GM12878 (cell line): ENCODE data around the gene SLC26A11. TPM values are rescaled to one million over a fixed set of nuclear protein-coding genes. Genes with fewer than 3 reads are reported as not detected.

ENCODE experiments used
- ATAC-seq: fragments of 200-7000 bp; cut with Tn5 transposase; 3 replicates; pipeline ENCODE4 v1.9.1; 2020; ENCODE audit warnings: mild to moderate bottlenecking, moderate library complexity
- BruUV-seq: library from RNA; stranded (reverse); fragments of 400-500 nt; replicated peaks from 2 replicates; lab custom pipeline; 2021; lab: Mats Ljungman, UMichigan
- CTCF ChIA-PET: fragments of 300-600 bp; sonication (Branson Sonifier 250); formaldehyde crosslinking; extraction: SDS; loops from one replicate; lab custom pipeline; 2021; ENCODE audit warnings: inconsistent platforms; lab: Yijun Ruan, JAX
- POLR2A ChIA-PET: fragments of 350-600 bp; formaldehyde crosslinking; extraction: SDS; loops from one replicate; lab custom pipeline; 2021; ENCODE audit warnings: inconsistent platforms; lab: Charles Lee
- RAD21 ChIA-PET: fragments of 300-600 bp; sonication (Branson Sonifier 250); formaldehyde crosslinking; loops from one replicate; lab custom pipeline; 2023; ENCODE audit warnings: antibody characterized with exemption; ENCODE audit not compliant: unreplicated experiment; lab: Charles Lee
- SMC1A ChIA-PET: fragments of 300-600 bp; sonication (Branson Sonifier 250); formaldehyde crosslinking; loops from one replicate; lab custom pipeline; 2023; ENCODE audit not compliant: unreplicated experiment, uncharacterized antibody; lab: Charles Lee
- DNase-seq: peaks from one replicate; pipeline ENCODE4 v3.0.0-alpha.2; 2011; ENCODE audit warnings: low read depth, low spot score
- FAIRE-seq: peaks from 3 replicates; lab custom pipeline; 2011; peaks lifted over from hg19 to GRCh38; lab: Jason Lieb, UNC
- H2AFZ ChIP-seq: 2 replicates; pipeline ENCODE4 v1.6.0; 2011; ENCODE audit warnings: low read depth, low read length, control low read depth; ENCODE audit not compliant: control insufficient read depth
- H3K27ac ChIP-seq: 2 replicates; pipeline ENCODE4 v1.5.1; 2011; ENCODE audit warnings: control low read depth; ENCODE audit not compliant: control insufficient read depth, insufficient read depth
- H3K27me3 ChIP-seq, 2 experiments: replicated peaks in 1 of 2; 2 replicates each; pipeline versions ENCODE4 v1.6.0 to v1.6.1; 2011; ENCODE audit warnings: low read length in 1 of 2; ENCODE audit not compliant: control insufficient read depth in 2 of 2, insufficient read depth in 2 of 2
- H3K36me3 ChIP-seq, 2 experiments: 2 replicates each; pipeline ENCODE4 v1.5.1; 2011; ENCODE audit warnings: low read length in 1 of 2; ENCODE audit not compliant: control insufficient read depth in 2 of 2, insufficient read depth in 2 of 2
- H3K4me1 ChIP-seq: 2 replicates; pipeline ENCODE4 v1.6.1; 2011; ENCODE audit warnings: mild to moderate bottlenecking, low read length, moderate library complexity, mixed read lengths; ENCODE audit not compliant: control insufficient read depth, insufficient read depth
- H3K4me2 ChIP-seq: 2 replicates; pipeline ENCODE4 v1.6.0; 2011; ENCODE audit warnings: control low read depth; ENCODE audit not compliant: control insufficient read depth, insufficient read depth
- H3K4me3 ChIP-seq: fragments of 200-600 bp; sonication (generic); 2 replicates; pipeline ENCODE4 v1.5.1; 2016
- H3K79me2 ChIP-seq: 2 replicates; pipeline ENCODE4 v1.6.0; 2011; ENCODE audit warnings: low read length; ENCODE audit not compliant: control insufficient read depth, insufficient read depth
- H3K9ac ChIP-seq: 2 replicates; pipeline ENCODE4 v1.8.0; 2011; ENCODE audit warnings: low read length, control low read depth, mixed read lengths; ENCODE audit not compliant: control insufficient read depth, insufficient read depth
- H3K9me3 ChIP-seq: replicated peaks from 3 replicates; pipeline ENCODE4 v1.5.1; 2011; ENCODE audit warnings: mild to moderate bottlenecking, low read length; ENCODE audit not compliant: control insufficient read depth, insufficient read depth
- H4K20me1 ChIP-seq: 2 replicates; pipeline ENCODE4 v1.6.0; 2011; ENCODE audit not compliant: control insufficient read depth, insufficient read depth
- ASH2L ChIP-seq: fragments of 300-600, 200-600 bp; sonication (generic); IDR thresholded peaks from 2 replicates; pipeline ENCODE4 v1.6.1; 2017; ENCODE audit warnings: low read depth, mild to moderate bottlenecking, borderline replicate concordance
- CEBPB ChIP-seq, 2 experiments: fragments of 150-350 bp in 1 of 2; IDR thresholded peaks; 2 replicates each; pipeline ENCODE4 v1.6.1; 2012 to 2014; ENCODE audit warnings: low read depth in 2 of 2, low read length in 2 of 2, borderline replicate concordance in 1 of 2, inconsistent platforms in 1 of 2
- IKZF1 ChIP-seq: fragments of 450-650 bp; conservative IDR thresholded peaks from 2 replicates; pipeline ENCODE4 v1.6.1; 2017; ENCODE audit warnings: antibody characterized with exemption, mild to moderate bottlenecking
- NR2F1 ChIP-seq: fragments of 450-650 bp; conservative IDR thresholded peaks from 2 replicates; pipeline ENCODE4 v1.6.1; 2017; ENCODE audit warnings: mild to moderate bottlenecking
- RAD51 ChIP-seq: fragments of 450-650 bp; IDR thresholded peaks from 2 replicates; pipeline ENCODE4 v1.6.1; 2016; ENCODE audit warnings: moderate library complexity, mild to moderate bottlenecking, inconsistent platforms
- RELA ChIP-seq: fragments of 450-650 bp; IDR thresholded peaks from 2 replicates; pipeline ENCODE4 v1.8.0; 2014; ENCODE audit warnings: borderline replicate concordance; ENCODE audit not compliant: partially characterized antibody
- SMAD1 ChIP-seq: fragments of 450-650 bp; IDR thresholded peaks from 2 replicates; pipeline ENCODE4 v1.6.1; 2018; ENCODE audit warnings: mild to moderate bottlenecking, low read depth; ENCODE audit not compliant: partially characterized antibody
- WRNIP1 ChIP-seq: IDR thresholded peaks from 2 replicates; pipeline ENCODE4 v1.6.1; 2011; ENCODE audit warnings: low read depth, low read length, improper control_type of control experiment, borderline replicate concordance
- ZNF274 ChIP-seq: IDR thresholded peaks from one replicate; pipeline ENCODE4 v1.8.0; 2011; ENCODE audit not compliant: insufficient read length, insufficient read depth
- WGBS: methylation state at CpG from one replicate; pipeline ENCODE4 v1.1.6; 2016; ENCODE audit warnings: low lambda C conversion rate; ENCODE audit not compliant: insufficient replicate concordance, insufficient coverage; ENCODE audit errors: missing lambda C conversion rate; 5-methylcytosine and 5-hydroxymethylcytosine counted together
- in situ Hi-C: fragments of 300-500 bp; cut with MboI; formaldehyde crosslinking; loops from 9 replicates; pipeline ENCODE4 v1.14.3; 2018; ENCODE audit warnings: mixed read lengths
- intact Hi-C: fragments of 100-400 bp; cut with micrococcal nuclease; formaldehyde crosslinking; loops from one replicate; pipeline ENCODE4 v1.14.2; 2022; ENCODE audit not compliant: unreplicated experiment
- polyA plus RNA-seq, 11 experiments: library from polyadenylated mRNA; depleted of rRNA in 4 of 11; unstranded in 6 of 11; stranded (reverse) in 5 of 11; fragments of >200 nt; fragmentation: Nextera tagmentation in 4 of 11; fragmentation: Illumina TruSeq in 1 of 11; extraction: Ambion mirVana in 4 of 11; extraction: Trizol in 1 of 11; gene quantifications; 1 replicate in 1 of 11; 2 replicates in 10 of 11; pipeline versions ENCODE4 v1.2.1 to v1.2.3, GENCODE V29; 2011 to 2016; ENCODE audit warnings: inconsistent platforms in 2 of 11, missing spikeins in 2 of 11, low read depth in 1 of 11
- total RNA-seq, 4 experiments: library from RNA; depleted of rRNA in 3 of 4; stranded (reverse); fragments of >200 nt in 3 of 4; fragmentation: Illumina TruSeq in 1 of 4; extraction: Trizol in 1 of 4; gene quantifications; 2 replicates each; pipeline versions ENCODE4 v1.2.1 to v1.2.3, GENCODE V29; 2013 to 2021
- TF ChIP-seq, protein P1 (sequence below): fragments of 450-650 bp; IDR thresholded peaks from 2 replicates; pipeline ENCODE4 v1.6.1; 2016; ENCODE audit warnings: mild to moderate bottlenecking, moderate library complexity, borderline replicate concordance
- TF ChIP-seq, protein P2 (sequence below): fragments of 450-650 bp; IDR thresholded peaks from 2 replicates; pipeline ENCODE4 v1.6.1; 2017; ENCODE audit warnings: mild to moderate bottlenecking, low read depth, inconsistent platforms; ENCODE audit not compliant: poor library complexity, severe bottlenecking
- TF ChIP-seq, protein P3 (sequence below): fragments of 450-650 bp; IDR thresholded peaks from 2 replicates; pipeline ENCODE4 v1.6.1; 2016; ENCODE audit warnings: mild to moderate bottlenecking
- TF ChIP-seq, protein P4 (sequence below): IDR thresholded peaks from 2 replicates; pipeline ENCODE4 v1.6.1; 2012; ENCODE audit warnings: low read depth, low read length, improper control_type of control experiment

Gene SLC26A11
- total and polyA plus RNA-seq, 10 of the 15 experiments (the other 5 are each of a cell fraction or from before 2014, with no cell fraction given), result 0.05 to 4.1 (median 1.2) TPM; not detected in 1

DNA sequence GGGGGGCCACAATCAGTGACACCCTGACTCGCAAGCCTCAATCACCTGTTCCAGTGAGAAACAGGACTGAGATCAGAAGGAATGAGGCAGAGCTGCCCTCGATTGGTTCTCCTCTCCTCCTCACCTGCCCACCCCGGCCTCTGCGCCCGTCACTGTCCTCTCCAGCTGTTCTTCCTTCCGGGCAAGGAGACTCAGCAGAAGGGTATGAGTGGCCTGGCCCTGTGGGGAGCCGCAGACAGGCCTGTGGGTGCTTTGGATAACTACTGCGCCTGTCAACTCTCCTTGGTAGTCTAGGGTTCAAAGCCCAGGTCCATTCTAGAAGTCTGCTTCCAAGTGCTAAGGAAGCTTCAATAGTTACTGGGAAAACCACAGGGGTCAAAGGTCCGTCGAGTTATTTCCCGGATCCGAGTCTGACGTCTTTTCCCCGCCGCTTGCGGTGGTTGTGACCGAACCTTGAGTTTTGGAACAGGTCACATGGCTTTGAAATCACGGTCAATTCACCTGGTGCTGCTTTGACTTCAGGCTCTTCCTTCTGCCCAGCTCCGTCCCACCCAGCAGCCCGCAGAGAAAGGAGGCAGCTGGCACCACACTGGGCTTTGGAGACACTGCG is 42.1 kb upstream of the SLC26A11 start (continued):
- TF ChIP-seq, protein P1, sequence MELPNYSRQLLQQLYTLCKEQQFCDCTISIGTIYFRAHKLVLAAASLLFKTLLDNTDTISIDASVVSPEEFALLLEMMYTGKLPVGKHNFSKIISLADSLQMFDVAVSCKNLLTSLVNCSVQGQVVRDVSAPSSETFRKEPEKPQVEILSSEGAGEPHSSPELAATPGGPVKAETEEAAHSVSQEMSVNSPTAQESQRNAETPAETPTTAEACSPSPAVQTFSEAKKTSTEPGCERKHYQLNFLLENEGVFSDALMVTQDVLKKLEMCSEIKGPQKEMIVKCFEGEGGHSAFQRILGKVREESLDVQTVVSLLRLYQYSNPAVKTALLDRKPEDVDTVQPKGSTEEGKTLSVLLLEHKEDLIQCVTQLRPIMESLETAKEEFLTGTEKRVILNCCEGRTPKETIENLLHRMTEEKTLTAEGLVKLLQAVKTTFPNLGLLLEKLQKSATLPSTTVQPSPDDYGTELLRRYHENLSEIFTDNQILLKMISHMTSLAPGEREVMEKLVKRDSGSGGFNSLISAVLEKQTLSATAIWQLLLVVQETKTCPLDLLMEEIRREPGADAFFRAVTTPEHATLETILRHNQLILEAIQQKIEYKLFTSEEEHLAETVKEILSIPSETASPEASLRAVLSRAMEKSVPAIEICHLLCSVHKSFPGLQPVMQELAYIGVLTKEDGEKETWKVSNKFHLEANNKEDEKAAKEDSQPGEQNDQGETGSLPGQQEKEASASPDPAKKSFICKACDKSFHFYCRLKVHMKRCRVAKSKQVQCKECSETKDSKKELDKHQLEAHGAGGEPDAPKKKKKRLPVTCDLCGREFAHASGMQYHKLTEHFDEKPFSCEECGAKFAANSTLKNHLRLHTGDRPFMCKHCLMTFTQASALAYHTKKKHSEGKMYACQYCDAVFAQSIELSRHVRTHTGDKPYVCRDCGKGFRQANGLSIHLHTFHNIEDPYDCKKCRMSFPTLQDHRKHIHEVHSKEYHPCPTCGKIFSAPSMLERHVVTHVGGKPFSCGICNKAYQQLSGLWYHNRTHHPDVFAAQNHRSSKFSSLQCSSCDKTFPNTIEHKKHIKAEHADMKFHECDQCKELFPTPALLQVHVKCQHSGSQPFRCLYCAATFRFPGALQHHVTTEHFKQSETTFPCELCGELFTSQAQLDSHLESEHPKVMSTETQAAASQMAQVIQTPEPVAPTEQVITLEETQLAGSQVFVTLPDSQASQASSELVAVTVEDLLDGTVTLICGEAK, result no peak

DNA sequence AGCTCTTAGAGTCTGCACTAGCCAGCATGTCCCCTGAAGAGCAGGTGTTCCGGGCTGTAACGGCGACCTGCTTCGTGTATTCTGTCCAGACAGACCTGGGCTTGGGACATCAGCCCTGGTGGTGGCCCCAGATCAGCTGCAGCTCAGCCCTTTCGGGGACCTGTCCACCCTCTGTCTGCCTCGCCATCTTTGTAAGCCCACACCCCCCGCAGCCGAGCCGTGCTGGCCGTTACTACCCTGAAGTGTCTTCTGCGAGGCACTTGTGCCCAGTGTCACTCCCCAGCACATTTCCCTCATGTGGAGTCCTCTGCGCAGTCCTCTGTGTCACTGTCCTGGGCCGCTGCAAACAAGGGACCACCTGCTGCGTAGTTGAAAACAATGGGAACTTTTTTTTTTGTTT is 40.0 kb upstream of the SLC26A11 start:
- ChIA-PET CTCF (no interaction called here), POLR2A (no interaction called here), RAD21 (no interaction called here), SMC1A (no interaction called here)
- H3K27me3 ChIP-seq, result peaks cover 0 to 3% of the 10 kb centered on the region in 2 experiments; a peak in 2 of 4 replicates
- no peak overlapping the region for H3K4me3 ChIP-seq
- no peak overlapping the region for H2AFZ ChIP-seq
- 41% methylated on average over 14 of the region's 14 CpGs for WGBS
- no TSS peak for BruUV-seq
- in situ Hi-C loops, result no loop called here
- no peak for ATAC-seq
- intact Hi-C loops, result no loop called here
- H4K20me1 ChIP-seq, result no peaks in the 10 kb centered on the region
- DNase-seq, result no peak
- H3K36me3 ChIP-seq, result no peaks in the 10 kb centered on the region
- no peaks in the 10 kb centered on the region for H3K4me1 ChIP-seq
- no peaks in the 10 kb centered on the region for H3K9me3 ChIP-seq
- no peak overlapping the region for H3K27ac ChIP-seq
- no peak overlapping the region for H3K4me2 ChIP-seq
- H3K79me2 ChIP-seq, result no peaks in the 10 kb centered on the region
- H3K9ac ChIP-seq, result no peak overlapping the region
- FAIRE-seq, result no peak
- TF ChIP-seq IKZF1, result no peak
- TF ChIP-seq WRNIP1, result no peak
- no peak for TF ChIP-seq ZNF274
- TF ChIP-seq, protein P2, sequence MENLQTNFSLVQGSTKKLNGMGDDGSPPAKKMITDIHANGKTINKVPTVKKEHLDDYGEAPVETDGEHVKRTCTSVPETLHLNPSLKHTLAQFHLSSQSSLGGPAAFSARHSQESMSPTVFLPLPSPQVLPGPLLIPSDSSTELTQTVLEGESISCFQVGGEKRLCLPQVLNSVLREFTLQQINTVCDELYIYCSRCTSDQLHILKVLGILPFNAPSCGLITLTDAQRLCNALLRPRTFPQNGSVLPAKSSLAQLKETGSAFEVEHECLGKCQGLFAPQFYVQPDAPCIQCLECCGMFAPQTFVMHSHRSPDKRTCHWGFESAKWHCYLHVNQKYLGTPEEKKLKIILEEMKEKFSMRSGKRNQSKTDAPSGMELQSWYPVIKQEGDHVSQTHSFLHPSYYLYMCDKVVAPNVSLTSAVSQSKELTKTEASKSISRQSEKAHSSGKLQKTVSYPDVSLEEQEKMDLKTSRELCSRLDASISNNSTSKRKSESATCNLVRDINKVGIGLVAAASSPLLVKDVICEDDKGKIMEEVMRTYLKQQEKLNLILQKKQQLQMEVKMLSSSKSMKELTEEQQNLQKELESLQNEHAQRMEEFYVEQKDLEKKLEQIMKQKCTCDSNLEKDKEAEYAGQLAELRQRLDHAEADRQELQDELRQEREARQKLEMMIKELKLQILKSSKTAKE, result no peak
- TF ChIP-seq SMAD1, result no peak
- no peak for TF ChIP-seq RELA
- TF ChIP-seq, protein P3, sequence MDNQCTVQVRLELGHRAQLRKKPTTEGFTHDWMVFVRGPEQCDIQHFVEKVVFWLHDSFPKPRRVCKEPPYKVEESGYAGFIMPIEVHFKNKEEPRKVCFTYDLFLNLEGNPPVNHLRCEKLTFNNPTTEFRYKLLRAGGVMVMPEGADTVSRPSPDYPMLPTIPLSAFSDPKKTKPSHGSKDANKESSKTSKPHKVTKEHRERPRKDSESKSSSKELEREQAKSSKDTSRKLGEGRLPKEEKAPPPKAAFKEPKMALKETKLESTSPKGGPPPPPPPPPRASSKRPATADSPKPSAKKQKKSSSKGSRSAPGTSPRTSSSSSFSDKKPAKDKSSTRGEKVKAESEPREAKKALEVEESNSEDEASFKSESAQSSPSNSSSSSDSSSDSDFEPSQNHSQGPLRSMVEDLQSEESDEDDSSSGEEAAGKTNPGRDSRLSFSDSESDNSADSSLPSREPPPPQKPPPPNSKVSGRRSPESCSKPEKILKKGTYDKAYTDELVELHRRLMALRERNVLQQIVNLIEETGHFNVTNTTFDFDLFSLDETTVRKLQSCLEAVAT, result no peak
- no peak for TF ChIP-seq RAD51
- TF ChIP-seq NR2F1, result no peak
- TF ChIP-seq, protein P4, sequence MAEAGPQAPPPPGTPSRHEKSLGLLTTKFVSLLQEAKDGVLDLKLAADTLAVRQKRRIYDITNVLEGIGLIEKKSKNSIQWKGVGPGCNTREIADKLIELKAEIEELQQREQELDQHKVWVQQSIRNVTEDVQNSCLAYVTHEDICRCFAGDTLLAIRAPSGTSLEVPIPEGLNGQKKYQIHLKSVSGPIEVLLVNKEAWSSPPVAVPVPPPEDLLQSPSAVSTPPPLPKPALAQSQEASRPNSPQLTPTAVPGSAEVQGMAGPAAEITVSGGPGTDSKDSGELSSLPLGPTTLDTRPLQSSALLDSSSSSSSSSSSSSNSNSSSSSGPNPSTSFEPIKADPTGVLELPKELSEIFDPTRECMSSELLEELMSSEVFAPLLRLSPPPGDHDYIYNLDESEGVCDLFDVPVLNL, result no peak
- no peak for TF ChIP-seq ASH2L
- no peak for TF ChIP-seq CEBPB (IDR thresholded peaks at IDR 0.05; ENCODE audit: borderline replicate concordance in 1 of 2, low read depth in 2 of 2, low read length in 2 of 2)
